Measurements from ENCODE around the gene TEX35.

The TEX35 gene

DNA sequence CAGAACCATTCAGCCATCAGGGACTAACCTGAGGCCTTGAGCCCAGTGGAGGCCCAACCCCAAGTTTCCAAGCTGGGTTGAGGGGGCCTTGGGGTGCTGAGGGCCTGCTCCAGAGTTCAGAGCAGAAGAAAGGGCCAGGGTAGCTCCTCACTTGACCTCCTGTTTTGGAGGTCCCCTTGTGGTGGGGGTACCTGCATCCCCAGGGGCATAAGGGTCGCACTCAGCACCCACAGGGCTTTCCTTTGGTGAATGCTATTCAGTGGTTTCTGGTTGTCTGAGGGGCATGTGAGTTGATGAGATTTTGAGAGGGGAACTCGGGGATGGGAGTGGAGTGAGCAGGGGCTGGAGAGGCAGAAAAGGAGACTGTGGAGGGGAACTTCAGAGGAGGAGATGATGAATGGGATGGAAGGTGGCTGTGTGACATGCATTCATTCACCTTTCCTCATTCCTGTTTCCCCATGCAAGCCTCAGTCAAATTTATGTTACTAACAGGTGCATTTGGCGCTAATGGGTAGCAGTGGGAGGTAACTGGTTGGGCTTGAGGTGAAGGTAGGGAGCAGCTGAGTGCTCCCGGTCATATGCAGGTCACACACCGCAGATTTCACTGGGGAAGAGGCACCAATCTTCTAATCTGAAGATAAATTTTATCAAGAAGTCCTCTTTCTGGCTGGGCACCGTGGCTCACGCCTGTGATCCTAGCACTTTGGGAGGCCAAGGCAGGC, 50.4 kb downstream of the TEX35 start:
- no peaks in the 10 kb centered on the region for H3K9me3 ChIP-seq (ENCODE audit: low read depth, low read length)
- no peak overlapping the region for H3K27ac ChIP-seq
- no peak overlapping the region for H3K9ac ChIP-seq (ENCODE audit: insufficient read length)
- TF ChIP-seq POLR2AphosphoS5 (IDR thresholded peaks at IDR 0.05; ENCODE audit: borderline replicate concordance, low read depth, low read length) = no peak
- no peak for TF ChIP-seq EZH2 (IDR thresholded peaks at IDR 0.05)
- TF ChIP-seq FOXP2 (optimal IDR thresholded peaks at IDR 0.05; ENCODE audit: control extremely low read depth, extremely low read length, insufficient read depth) = no peak
- H3K4me3 ChIP-seq = no peak overlapping the region
- no peak for DNase-seq (ENCODE audit: low read depth, low spot score)
- H3K36me3 ChIP-seq (ENCODE audit: insufficient read depth, low read length) = no peaks in the 10 kb centered on the region

DNA sequence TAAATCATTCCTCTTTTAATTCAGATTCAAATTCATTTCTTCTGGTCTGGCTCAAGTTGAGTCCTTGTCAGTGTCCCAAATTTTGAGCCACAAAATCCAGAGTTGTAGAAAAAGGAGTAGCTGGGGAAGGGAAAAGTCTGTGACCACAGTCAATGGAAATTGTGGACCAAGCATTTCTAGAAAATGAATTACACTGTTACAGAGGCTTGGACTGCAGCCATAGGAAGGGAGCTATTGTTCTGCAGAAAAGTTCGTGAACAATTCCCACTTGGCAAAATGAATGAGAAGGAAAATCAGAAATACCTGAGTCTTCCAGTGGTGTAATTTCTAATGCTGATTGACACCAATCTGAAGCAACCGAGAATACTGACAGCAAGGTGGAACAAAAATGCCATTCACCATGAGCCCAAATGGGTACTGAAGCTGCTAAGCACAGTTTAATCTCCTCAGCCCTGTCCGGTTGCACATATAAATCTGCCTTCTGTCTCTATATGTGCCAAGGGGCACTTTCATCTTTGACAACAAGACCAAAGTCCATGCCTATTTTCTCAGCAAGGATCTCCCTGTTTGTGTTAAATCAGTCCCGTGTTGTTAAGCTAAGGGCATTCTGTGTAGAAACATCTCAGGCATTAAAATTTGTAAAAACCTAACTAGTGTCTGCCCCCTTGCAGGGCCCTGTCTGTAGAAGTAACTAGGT, 51.3 kb downstream of the TEX35 start:
- no peak for TF ChIP-seq POLR2AphosphoS5 (IDR thresholded peaks at IDR 0.05; ENCODE audit: borderline replicate concordance, low read depth, low read length)
- no peak for TF ChIP-seq FOXP2 (optimal IDR thresholded peaks at IDR 0.05; ENCODE audit: control extremely low read depth, extremely low read length, insufficient read depth)
- no peak for TF ChIP-seq EZH2 (IDR thresholded peaks at IDR 0.05)
- DNase-seq (ENCODE audit: low read depth, low spot score) = no peak
- no peak overlapping the region for H3K9ac ChIP-seq (ENCODE audit: insufficient read length)

DNA sequence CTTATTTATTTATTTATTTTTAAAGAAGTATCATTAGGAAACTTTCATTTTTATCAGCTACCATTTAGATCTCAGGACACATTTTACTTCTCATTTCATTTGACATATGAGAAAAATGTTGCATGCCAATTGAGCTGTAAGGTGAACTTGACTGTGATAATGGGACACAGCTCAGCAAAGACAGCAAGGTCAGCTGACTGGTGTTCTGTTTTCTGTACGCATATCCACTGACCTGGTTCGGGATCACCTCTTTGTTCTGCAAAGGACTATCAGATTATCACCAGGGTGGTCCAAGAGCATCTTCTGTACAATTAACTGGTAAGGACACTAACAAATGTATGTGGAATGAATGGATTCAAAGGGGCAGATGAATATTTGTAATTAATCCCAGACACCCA, 51.9 kb downstream of the TEX35 start:
- TF ChIP-seq EZH2 (IDR thresholded peaks at IDR 0.05) (no peak), POLR2AphosphoS5 (IDR thresholded peaks at IDR 0.05; ENCODE audit: borderline replicate concordance, low read depth, low read length) (no peak), FOXP2 (optimal IDR thresholded peaks at IDR 0.05; ENCODE audit: control extremely low read depth, extremely low read length, insufficient read depth) (no peak)
- Histone ChIP-seq H3K4me3 (no peak overlapping the region), H3K9ac (ENCODE audit: insufficient read length) (no peak overlapping the region), H3K9me3 (ENCODE audit: low read depth, low read length) (no peaks in the 10 kb centered on the region), H3K36me3 (ENCODE audit: insufficient read depth, low read length) (no peaks in the 10 kb centered on the region), H3K27ac (no peak overlapping the region)
- no peak for DNase-seq (ENCODE audit: low read depth, low spot score)

More for the DNA sequence above, 51.3 kb downstream of the TEX35 start:
- H3K36me3 ChIP-seq (ENCODE audit: insufficient read depth, low read length) = no peaks in the 10 kb centered on the region
- H3K27ac ChIP-seq = no peak overlapping the region
- no peak overlapping the region for H3K4me3 ChIP-seq
- no peaks in the 10 kb centered on the region for H3K9me3 ChIP-seq (ENCODE audit: low read depth, low read length)

DNA sequence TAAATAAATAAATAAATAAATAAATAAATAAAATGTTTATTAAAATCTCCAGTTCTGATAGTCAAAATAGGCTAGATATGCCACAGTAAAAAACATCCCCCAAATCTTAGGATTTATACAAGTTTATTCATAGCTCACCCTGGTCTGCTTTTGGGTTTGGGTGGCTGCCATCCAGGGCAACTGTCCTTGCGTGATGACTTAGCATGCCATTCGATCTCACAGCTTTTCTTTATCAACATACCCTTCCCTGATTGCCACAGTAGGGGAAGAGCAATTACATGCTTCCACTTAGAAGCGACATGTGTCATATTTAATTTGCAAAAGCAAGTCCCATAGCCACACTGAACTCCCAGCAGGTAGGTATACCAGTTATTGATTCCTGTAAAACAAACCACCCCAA, 52.7 kb downstream of the TEX35 start:
- Histone ChIP-seq H3K9ac (ENCODE audit: insufficient read length) (no peak overlapping the region), H3K36me3 (ENCODE audit: insufficient read depth, low read length) (no peaks in the 10 kb centered on the region), H3K4me3 (no peak overlapping the region), H3K27ac (no peak overlapping the region), H3K9me3 (ENCODE audit: low read depth, low read length) (no peaks in the 10 kb centered on the region)
- no peak for DNase-seq (ENCODE audit: low read depth, low spot score)
- TF ChIP-seq EZH2 (IDR thresholded peaks at IDR 0.05) = no peak
- no peak for TF ChIP-seq FOXP2 (optimal IDR thresholded peaks at IDR 0.05; ENCODE audit: control extremely low read depth, extremely low read length, insufficient read depth)
- no peak for TF ChIP-seq POLR2AphosphoS5 (IDR thresholded peaks at IDR 0.05; ENCODE audit: borderline replicate concordance, low read depth, low read length)

DNA sequence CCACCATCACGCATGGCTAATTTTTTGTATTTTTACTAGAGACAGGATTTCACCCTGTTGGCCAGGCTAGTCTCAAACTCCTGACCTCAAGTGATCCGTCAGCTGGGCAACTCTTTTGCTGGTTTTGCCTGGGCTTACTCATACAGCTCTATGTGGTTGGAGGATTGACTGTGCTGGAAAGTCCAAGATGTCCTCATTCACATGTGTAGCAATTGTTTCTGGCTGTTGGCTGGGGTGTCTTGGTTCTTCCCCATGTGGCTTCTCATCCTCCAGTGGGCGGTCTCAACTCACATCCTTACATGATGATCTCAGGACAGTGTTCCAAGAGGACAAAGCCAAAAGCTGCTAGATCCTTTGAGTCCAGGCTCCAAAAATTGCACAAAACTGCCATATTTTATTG, 53.3 kb downstream of the TEX35 start:
- DNase-seq (ENCODE audit: low read depth, low spot score) = no peak
- H3K4me3 ChIP-seq = no peak overlapping the region
- H3K9ac ChIP-seq (ENCODE audit: insufficient read length) = no peak overlapping the region
- no peaks in the 10 kb centered on the region for H3K9me3 ChIP-seq (ENCODE audit: low read depth, low read length)
- no peak overlapping the region for H3K27ac ChIP-seq
- TF ChIP-seq FOXP2 (optimal IDR thresholded peaks at IDR 0.05; ENCODE audit: control extremely low read depth, extremely low read length, insufficient read depth) (no peak), EZH2 (IDR thresholded peaks at IDR 0.05) (no peak), POLR2AphosphoS5 (IDR thresholded peaks at IDR 0.05; ENCODE audit: borderline replicate concordance, low read depth, low read length) (no peak)
- no peaks in the 10 kb centered on the region for H3K36me3 ChIP-seq (ENCODE audit: insufficient read depth, low read length)

DNA sequence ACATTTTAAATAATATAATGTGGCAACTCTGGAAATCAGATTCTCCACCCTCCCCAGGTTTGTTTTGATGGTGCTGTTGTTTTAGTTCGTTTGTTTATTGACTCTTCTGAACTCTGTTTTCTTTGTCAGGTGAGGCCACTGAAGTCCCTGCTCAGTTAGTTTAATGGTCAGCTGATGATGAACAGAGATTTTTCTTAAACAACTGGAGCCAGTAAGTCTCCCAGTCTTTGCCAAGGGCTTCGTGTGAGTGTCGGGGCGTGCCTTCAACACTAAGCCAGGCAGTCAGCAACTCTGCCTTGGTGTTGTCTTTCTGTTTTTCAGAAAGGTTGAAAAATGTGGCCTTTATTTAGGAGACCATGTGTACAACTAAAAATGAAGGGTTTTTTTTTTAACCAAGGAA, 58.9 kb downstream of the TEX35 start:
- Histone ChIP-seq H3K36me3 (ENCODE audit: insufficient read depth, low read length) (no peaks in the 10 kb centered on the region), H3K9me3 (ENCODE audit: low read depth, low read length) (no peaks in the 10 kb centered on the region), H3K9ac (ENCODE audit: insufficient read length) (no peak overlapping the region), H3K27ac (no peak overlapping the region), H3K4me3 (no peak overlapping the region)
- TF ChIP-seq FOXP2 (optimal IDR thresholded peaks at IDR 0.05; ENCODE audit: control extremely low read depth, extremely low read length, insufficient read depth) (no peak), EZH2 (IDR thresholded peaks at IDR 0.05) (no peak), POLR2AphosphoS5 (IDR thresholded peaks at IDR 0.05; ENCODE audit: borderline replicate concordance, low read depth, low read length) (no peak)
- DNase-seq (ENCODE audit: low read depth, low spot score) = no peak
